ENCODE results near the gene SAP25. TPM values are rescaled to one million over a fixed set of nuclear protein-coding genes. Genes with fewer than 3 reads are reported as not detected.

Gene SAP25
- total RNA-seq, 1 donor from 2014 or later: 10.6 TPM

DNA sequence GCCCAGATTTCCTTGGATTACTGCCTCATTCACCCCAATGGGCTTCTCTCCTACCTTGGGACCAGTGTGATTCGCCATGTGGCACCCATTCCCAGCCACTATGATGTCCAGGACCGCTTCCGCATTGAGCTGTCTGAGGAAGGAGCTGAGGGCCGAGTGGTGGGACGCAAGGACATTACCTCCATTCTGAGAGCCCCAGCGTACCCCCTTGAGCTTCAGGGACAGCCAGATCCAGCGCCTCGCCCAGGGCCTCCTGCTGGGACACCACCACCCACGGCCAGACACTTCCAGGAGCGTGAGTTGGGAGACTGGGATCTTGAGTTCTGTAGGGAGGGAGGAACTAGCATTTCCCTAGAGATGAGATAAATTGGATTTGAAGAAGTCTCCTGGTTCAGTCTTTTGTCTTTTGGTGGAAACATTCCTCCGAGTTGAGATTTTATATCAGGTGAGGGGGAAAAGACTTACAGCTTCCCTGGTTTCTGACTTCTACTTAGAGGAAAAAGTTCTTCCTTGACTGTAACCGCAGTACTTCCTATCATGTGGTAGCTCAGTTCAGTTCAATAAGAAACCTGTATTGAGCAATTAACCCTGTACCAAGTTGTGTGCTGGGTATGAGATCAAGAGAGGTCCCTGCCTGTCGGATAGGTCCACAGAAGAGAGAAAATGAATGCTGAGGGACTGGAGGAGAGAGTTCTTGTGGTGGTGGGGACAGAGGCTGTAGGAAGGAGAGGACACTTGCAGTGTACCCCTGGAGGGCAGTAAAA is 39.9 kb upstream of the SAP25 start:
- Histone ChIP-seq H3K4me1 (peaks cover 12% of the 10 kb centered on the region), H3K36me3 (peaks cover 9% of the 10 kb centered on the region), H3K27ac (no peak overlapping the region), H3K27me3 (ENCODE audit: low read depth) (no peaks in the 10 kb centered on the region), H3K9me3 (no peaks in the 10 kb centered on the region), H3K4me3 (peak overlapping the region; percentile 84)
- ATAC-seq (no peak), DNase-seq (no peak)
- TF ChIP-seq, protein P1, sequence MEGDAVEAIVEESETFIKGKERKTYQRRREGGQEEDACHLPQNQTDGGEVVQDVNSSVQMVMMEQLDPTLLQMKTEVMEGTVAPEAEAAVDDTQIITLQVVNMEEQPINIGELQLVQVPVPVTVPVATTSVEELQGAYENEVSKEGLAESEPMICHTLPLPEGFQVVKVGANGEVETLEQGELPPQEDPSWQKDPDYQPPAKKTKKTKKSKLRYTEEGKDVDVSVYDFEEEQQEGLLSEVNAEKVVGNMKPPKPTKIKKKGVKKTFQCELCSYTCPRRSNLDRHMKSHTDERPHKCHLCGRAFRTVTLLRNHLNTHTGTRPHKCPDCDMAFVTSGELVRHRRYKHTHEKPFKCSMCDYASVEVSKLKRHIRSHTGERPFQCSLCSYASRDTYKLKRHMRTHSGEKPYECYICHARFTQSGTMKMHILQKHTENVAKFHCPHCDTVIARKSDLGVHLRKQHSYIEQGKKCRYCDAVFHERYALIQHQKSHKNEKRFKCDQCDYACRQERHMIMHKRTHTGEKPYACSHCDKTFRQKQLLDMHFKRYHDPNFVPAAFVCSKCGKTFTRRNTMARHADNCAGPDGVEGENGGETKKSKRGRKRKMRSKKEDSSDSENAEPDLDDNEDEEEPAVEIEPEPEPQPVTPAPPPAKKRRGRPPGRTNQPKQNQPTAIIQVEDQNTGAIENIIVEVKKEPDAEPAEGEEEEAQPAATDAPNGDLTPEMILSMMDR (IDR thresholded peaks at IDR 0.05): no peak
- intact Hi-C loops (cut with DNase I): no loop called here

DNA sequence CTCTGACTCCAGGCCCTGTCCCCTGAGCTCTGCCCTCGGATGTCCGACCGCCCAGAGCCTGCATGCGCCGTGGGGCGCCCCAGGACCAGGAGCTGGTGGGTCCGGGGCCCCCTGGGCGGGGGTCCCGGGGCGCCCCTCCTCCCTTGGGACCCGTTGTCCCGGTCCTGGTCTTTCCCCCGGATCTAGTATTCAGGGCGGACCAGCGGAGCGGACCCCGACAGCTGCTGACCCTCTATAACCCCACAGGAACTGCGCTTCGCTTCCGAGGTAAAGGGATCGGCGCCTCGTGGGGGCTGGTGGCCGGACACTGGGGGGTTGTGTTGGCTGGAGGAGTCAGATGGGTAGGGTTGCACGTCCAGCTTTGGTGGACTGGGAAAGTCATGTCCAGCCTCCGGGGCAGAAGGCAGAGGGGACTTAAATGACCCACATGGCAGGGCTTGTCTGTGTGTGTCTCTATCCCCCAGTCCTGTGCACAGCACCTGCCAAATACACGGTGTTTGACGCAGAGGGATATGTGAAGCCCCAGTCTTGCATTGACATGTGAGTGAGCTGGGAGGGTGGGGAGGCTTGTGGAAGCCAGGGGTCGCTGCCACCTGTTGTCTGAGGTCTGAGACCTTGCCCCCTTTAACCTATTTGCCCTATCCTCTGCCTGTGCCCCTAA is 39.2 kb upstream of the SAP25 start:
- peak overlapping the region; percentile 84 for H3K4me3 ChIP-seq
- peak overlapping the region; percentile 96 for H3K27ac ChIP-seq
- TF ChIP-seq, protein P1 (IDR thresholded peaks at IDR 0.05): no peak
- peaks cover 12% of the 10 kb centered on the region for H3K4me1 ChIP-seq
- intact Hi-C loops (cut with DNase I): no loop called here
- ATAC-seq (peak; percentile 5 to 11), DNase-seq (no peak)
- no peaks in the 10 kb centered on the region for H3K9me3 ChIP-seq
- no peaks in the 10 kb centered on the region for H3K27me3 ChIP-seq (ENCODE audit: low read depth)
- peaks cover 9% of the 10 kb centered on the region for H3K36me3 ChIP-seq

DNA sequence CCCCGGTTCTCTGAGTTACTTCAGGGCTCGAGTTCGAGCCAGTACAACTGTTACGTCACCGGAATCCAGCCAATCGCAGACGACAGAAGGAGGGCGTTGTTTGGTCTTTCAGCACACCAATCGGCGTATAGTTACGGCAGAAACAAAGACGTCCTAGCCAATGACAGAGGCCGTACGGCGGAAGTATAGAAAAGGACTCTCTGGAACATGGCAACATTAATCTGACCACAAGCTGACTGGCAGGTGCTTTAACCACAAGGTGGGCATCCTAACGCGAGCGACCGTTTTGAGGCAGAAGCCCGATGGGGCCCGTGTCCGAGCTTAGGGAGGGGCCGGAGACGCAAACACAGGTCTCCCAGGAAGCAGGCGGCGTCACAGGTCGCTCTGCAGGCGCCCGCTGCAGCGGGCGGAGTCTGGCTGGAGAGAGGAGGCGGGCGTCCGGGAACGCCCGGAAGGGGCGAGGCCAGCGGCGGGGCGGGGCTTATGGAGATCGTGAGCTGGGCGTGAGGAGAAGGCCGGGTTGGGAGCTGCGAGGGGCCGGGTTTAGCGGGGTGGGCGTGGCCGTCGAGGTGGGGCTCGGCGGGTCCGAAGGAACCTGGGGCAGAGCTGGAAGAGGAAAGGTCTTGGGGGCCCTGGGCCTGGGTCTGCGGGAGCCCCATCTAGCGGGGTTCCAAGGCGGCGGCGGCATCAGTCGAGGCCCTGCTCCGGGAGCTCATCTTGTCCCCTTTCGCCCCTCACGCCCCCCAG is 38.5 kb upstream of the SAP25 start, which contains the start of gene MOSPD3:
Gene MOSPD3 (plus strand): TSS at position 558 of the 747 bp plus-strand sequence. CDS start 252 bp downstream, outside the sequence.
- H3K4me3 ChIP-seq: peak within 1 kb of the TSS; percentile 84
- H3K36me3 ChIP-seq: peaks cover 9% of the 10 kb centered on the region
- no peaks in the 10 kb centered on the region for H3K27me3 ChIP-seq (ENCODE audit: low read depth)
- TF ChIP-seq, protein P1 (IDR thresholded peaks at IDR 0.05): no peak
- H3K27ac ChIP-seq: peak within 1 kb of the TSS; percentile 96
- H3K9me3 ChIP-seq: no peaks in the 10 kb centered on the region
- DNase-seq: peak; percentile 98
- H3K4me1 ChIP-seq: peaks cover 12% of the 10 kb centered on the region
- peak; percentile 98 to 99 for ATAC-seq
- intact Hi-C loops (cut with DNase I): no loop called here

DNA sequence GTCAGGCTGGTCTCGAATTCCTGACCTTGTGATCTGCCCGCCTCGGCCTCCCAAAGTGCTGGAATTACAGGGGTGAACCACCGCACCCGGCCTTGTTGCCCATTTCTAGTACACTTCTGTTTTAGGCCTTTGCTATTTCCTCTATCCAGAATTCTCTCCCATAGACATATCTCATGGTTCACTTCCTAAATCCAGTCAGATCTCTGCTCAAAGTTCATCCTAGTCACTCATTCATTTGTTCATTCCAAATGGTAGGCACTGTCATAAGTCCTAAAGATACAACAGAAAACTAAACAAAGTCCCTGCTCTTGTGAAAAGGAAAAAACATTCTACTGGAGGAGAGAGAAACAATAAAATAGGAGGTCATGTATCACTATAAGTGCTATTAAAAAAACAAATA is 36.3 kb upstream of the SAP25 start:
- no peak for DNase-seq
- intact Hi-C loops (cut with DNase I): no loop called here
- Histone ChIP-seq H3K9me3 (no peaks in the 10 kb centered on the region), H3K27ac (no peak overlapping the region), H3K4me1 (peaks cover 20% of the 10 kb centered on the region), H3K27me3 (ENCODE audit: low read depth) (no peaks in the 10 kb centered on the region), H3K4me3 (no peak overlapping the region), H3K36me3 (peaks cover 4% of the 10 kb centered on the region)
- TF ChIP-seq, protein P1 (IDR thresholded peaks at IDR 0.05): no peak
- ATAC-seq: no peak

DNA sequence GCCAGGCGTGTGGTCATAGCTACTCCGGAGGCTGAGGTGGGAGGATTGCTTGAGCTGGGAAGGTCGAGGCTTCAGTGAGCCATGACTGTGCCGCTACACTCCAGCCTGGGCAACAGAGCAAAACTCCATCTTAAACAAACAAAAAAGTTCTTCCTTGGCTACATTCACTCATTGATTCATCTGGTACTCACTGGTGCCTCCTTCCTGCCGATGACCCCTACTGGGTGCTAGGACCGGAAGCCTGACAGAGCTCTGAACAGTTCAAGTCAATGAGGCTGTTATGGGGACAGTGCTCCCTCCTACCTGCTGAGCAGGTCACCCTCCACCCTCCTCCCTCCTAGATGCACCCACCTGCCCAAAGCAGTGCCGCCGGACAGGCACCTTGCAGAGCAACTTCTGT is 33.4 kb upstream of the SAP25 start:
- H3K36me3 ChIP-seq: no peaks in the 10 kb centered on the region
- peaks cover 13% of the 10 kb centered on the region for H3K4me1 ChIP-seq
- TF ChIP-seq, protein P1 (IDR thresholded peaks at IDR 0.05): no peak
- no peaks in the 10 kb centered on the region for H3K9me3 ChIP-seq
- intact Hi-C loops (cut with DNase I): no loop called here
- H3K27me3 ChIP-seq (ENCODE audit: low read depth): no peaks in the 10 kb centered on the region
- no peak for DNase-seq
- H3K27ac ChIP-seq: no peak overlapping the region
- H3K4me3 ChIP-seq: no peak overlapping the region
- ATAC-seq: no peak
